Ectodermal cell (in vitro differentiated cells): ENCODE measurements around the gene SLC31A1.
"Not testable (repeated sequence)": the region's sequence is repeated elsewhere in the genome, so short reads cannot be mapped to it uniquely, and the experiment has no call there.

Experiments
- H3K27ac ChIP-seq: 2 replicates; pipeline ENCODE4 v1.7.0; 2013; ENCODE audit warnings: mild to moderate bottlenecking, low read depth, low read length; ENCODE audit not compliant: insufficient read depth, poor library complexity, severe bottlenecking
- H3K27me3 ChIP-seq: 2 replicates; pipeline ENCODE4 v1.7.0; 2013; ENCODE audit warnings: mild to moderate bottlenecking, low read length; ENCODE audit not compliant: insufficient read depth, control insufficient read depth, poor library complexity, severe bottlenecking
- H3K36me3 ChIP-seq: one replicate; pipeline ENCODE4 v1.7.0; 2013; ENCODE audit warnings: low read length; ENCODE audit not compliant: control insufficient read depth, insufficient read depth
- H3K4me1 ChIP-seq: one replicate; pipeline ENCODE4 v1.7.0; 2013; ENCODE audit warnings: low read length; ENCODE audit not compliant: control insufficient read depth, insufficient read depth
- H3K4me3 ChIP-seq: 2 replicates; pipeline ENCODE4 v1.7.0; 2013; ENCODE audit warnings: low read depth, low read length, control low read depth; ENCODE audit not compliant: insufficient read depth
- H3K9me3 ChIP-seq: 2 replicates; pipeline ENCODE4 v1.7.0; 2013; ENCODE audit warnings: mild to moderate bottlenecking, low read length, moderate library complexity; ENCODE audit not compliant: control insufficient read depth
- WGBS, 2 experiments: methylation state at CpG; one replicate each; pipeline ENCODE4 v1.1.7; 2013; ENCODE audit warnings: missing lambda C conversion rate in 2 of 2; 5-methylcytosine and 5-hydroxymethylcytosine counted together

The SLC31A1 gene

GRCh38 chr9:113219969-113220368 lies 1.4 kb upstream of the SLC31A1 start:
- peak overlapping the region; percentile 74 for H3K4me3 ChIP-seq
- peaks cover 8% of the 10 kb centered on the region for H3K4me1 ChIP-seq
- no peaks in the 10 kb centered on the region for H3K9me3 ChIP-seq
- 75 to 100% methylated on average over 1 of the region's 1 CpG for WGBS, 2 experiments
- H3K36me3 ChIP-seq, result no peaks in the 10 kb centered on the region
- no peak overlapping the region for H3K27ac ChIP-seq
- no peaks in the 10 kb centered on the region for H3K27me3 ChIP-seq

- WGBS, 2 experiments, result 16 to 18% methylated on average over 11 of the region's 11 CpGs
- H3K27me3 ChIP-seq, result no peaks in the 10 kb centered on the region
- H3K27ac ChIP-seq, result no peak overlapping the region
- peaks cover 8% of the 10 kb centered on the region for H3K4me1 ChIP-seq
- H3K4me3 ChIP-seq, result peak overlapping the region; percentile 74
- H3K9me3 ChIP-seq, result no peaks in the 10 kb centered on the region
- H3K36me3 ChIP-seq, result no peaks in the 10 kb centered on the region
Observed at GRCh38 chr9:113220467-113221002, 809 bp upstream of the SLC31A1 start.

- peak overlapping the region; percentile 4 for H3K27ac ChIP-seq
- peak overlapping the region; percentile 74 for H3K4me3 ChIP-seq
- WGBS, 2 experiments, result 13 to 14% methylated on average over 20 of the region's 20 CpGs
- no peaks in the 10 kb centered on the region for H3K36me3 ChIP-seq
- no peaks in the 10 kb centered on the region for H3K27me3 ChIP-seq
- no peaks in the 10 kb centered on the region for H3K9me3 ChIP-seq
- peaks cover 8% of the 10 kb centered on the region for H3K4me1 ChIP-seq
Observed at GRCh38 chr9:113221800-113222481, 597 bp downstream of the SLC31A1 start.

GRCh38 chr9:113222482-113222841 lies 1.1 kb downstream of the SLC31A1 start:
- WGBS, 2 experiments, result 69 to 78% methylated on average over 5 of the region's 5 CpGs
- peaks cover 8% of the 10 kb centered on the region for H3K4me1 ChIP-seq
- H3K9me3 ChIP-seq, result no peaks in the 10 kb centered on the region
- H3K27ac ChIP-seq, result no peak overlapping the region
- H3K36me3 ChIP-seq, result no peaks in the 10 kb centered on the region
- H3K4me3 ChIP-seq, result peak overlapping the region; percentile 74
- no peaks in the 10 kb centered on the region for H3K27me3 ChIP-seq

- Histone ChIP-seq H3K4me1 (peaks cover 8% of the 10 kb centered on the region), H3K27ac (no peak overlapping the region), H3K27me3 (no peaks in the 10 kb centered on the region), H3K4me3 (no peak overlapping the region), H3K36me3 (no peaks in the 10 kb centered on the region), H3K9me3 (no peaks in the 10 kb centered on the region)
- WGBS, 2 experiments, result 89 to 100% methylated on average over 1 to 2 of the region's 2 CpGs
Observed at GRCh38 chr9:113223963-113224362, 2.6 kb downstream of the SLC31A1 start.

GRCh38 chr9:113227436-113227835 lies 6.1 kb downstream of the SLC31A1 start:
- 91 to 100% methylated on average over 1 of the region's 1 CpG for WGBS, 2 experiments
- Histone ChIP-seq H3K4me3 (no peak overlapping the region), H3K27ac (no peak overlapping the region), H3K36me3 (no peaks in the 10 kb centered on the region), H3K9me3 (no peaks in the 10 kb centered on the region), H3K4me1 (peaks cover 3% of the 10 kb centered on the region), H3K27me3 (no peaks in the 10 kb centered on the region)

GRCh38 chr9:113228130-113228665 lies 6.9 kb downstream of the SLC31A1 start:
- Histone ChIP-seq H3K9me3 (no peaks in the 10 kb centered on the region), H3K27ac (no peak overlapping the region), H3K4me1 (no peaks in the 10 kb centered on the region), H3K27me3 (no peaks in the 10 kb centered on the region), H3K36me3 (no peaks in the 10 kb centered on the region), H3K4me3 (no peak overlapping the region)
- WGBS, 2 experiments, result 93 to 96% methylated on average over 3 of the region's 3 CpGs

GRCh38 chr9:113231701-113232100 lies 10.4 kb downstream of the SLC31A1 start:
- Histone ChIP-seq H3K4me3 (no peak overlapping the region), H3K4me1 (no peaks in the 10 kb centered on the region), H3K9me3 (no peaks in the 10 kb centered on the region), H3K36me3 (no peaks in the 10 kb centered on the region), H3K27me3 (no peaks in the 10 kb centered on the region), H3K27ac (no peak overlapping the region)
- WGBS, 2 experiments, result 90 to 95% methylated on average over 2 of the region's 2 CpGs

- not testable (repeated sequence) for H3K4me1 ChIP-seq, H3K4me3 ChIP-seq, H3K27me3 ChIP-seq, H3K9me3 ChIP-seq, H3K36me3 ChIP-seq, H3K27ac ChIP-seq
- WGBS, 2 experiments, result 94 to 95% methylated on average over 10 of the region's 10 CpGs
Observed at GRCh38 chr9:113235701-113236255, 14.4 kb downstream of the SLC31A1 start.

- H3K4me1 ChIP-seq, result no peaks in the 10 kb centered on the region
- no peaks in the 10 kb centered on the region for H3K9me3 ChIP-seq
- no peaks in the 10 kb centered on the region for H3K27me3 ChIP-seq
- no peaks in the 10 kb centered on the region for H3K36me3 ChIP-seq
- no peak overlapping the region for H3K4me3 ChIP-seq
- no peak overlapping the region for H3K27ac ChIP-seq
- WGBS, 2 experiments, result 95% methylated on average over 4 of the region's 4 CpGs
Observed at GRCh38 chr9:113237026-113237425, 15.7 kb downstream of the SLC31A1 start.
